Sigmoid colon (tissue), 7 donors: ENCODE measurements around the gene METTL25. TPM values are rescaled to one million over a fixed set of nuclear protein-coding genes. Genes with fewer than 3 reads are reported as not detected.
A peak's percentile ranks its signal among the peaks of the same experiment; 100 is the strongest.
"Not testable (repeated sequence)": the region's sequence is repeated elsewhere in the genome, so short reads cannot be mapped to it uniquely, and the experiment has no call there.

ENCODE experiments used
- DNase-seq: peaks from one replicate; pipeline ENCODE4 v3.0.0-alpha.2; 2019
- H3K27ac ChIP-seq, 4 donors: fragments of 200-600 bp; sonication (generic); one replicate each; pipeline ENCODE4 v1.5.1; 2016 to 2019; ENCODE audit warnings: mild to moderate bottlenecking in 1 of 4
- H3K27me3 ChIP-seq, 3 donors: fragments of 200-600 bp; sonication (generic); one replicate each; pipeline ENCODE4 v1.5.1; 2019; ENCODE audit warnings: mild to moderate bottlenecking in 1 of 3
- H3K36me3 ChIP-seq, 4 donors: fragments of 200-600 bp; sonication (generic); one replicate each; pipeline ENCODE4 v1.5.1; 2016 to 2019
- H3K4me1 ChIP-seq, 4 donors: fragments of 200-600 bp; sonication (generic); one replicate each; pipeline ENCODE4 v1.5.1; 2017 to 2019
- H3K4me3 ChIP-seq, 4 donors: fragments of 200-600 bp; sonication (generic); one replicate each; pipeline ENCODE4 v1.5.1; 2017 to 2019; ENCODE audit warnings: mild to moderate bottlenecking in 2 of 4, moderate library complexity in 1 of 4
- H3K9me3 ChIP-seq, 4 donors: fragments of 200-600 bp in 3 of 4; sonication (generic) in 3 of 4; one replicate each; pipeline versions ENCODE4 v1.5.1 to v1.6.1; 2013 to 2019
- EP300 ChIP-seq, 4 donors: sonication (generic); formaldehyde crosslinking; IDR thresholded peaks; one replicate each; pipeline ENCODE4 v1.6.1; 2017; ENCODE audit warnings: antibody characterized with exemption in 4 of 4
- POLR2A ChIP-seq, 2 donors: fragments of 450-650 bp; IDR thresholded peaks; one replicate each; pipeline ENCODE4 v1.6.1; 2016; ENCODE audit warnings: antibody characterized with exemption in 2 of 2, mild to moderate bottlenecking in 2 of 2, moderate library complexity in 2 of 2
- POLR2AphosphoS5 ChIP-seq, 4 donors: sonication (generic); formaldehyde crosslinking; IDR thresholded peaks; one replicate each; pipeline ENCODE4 v1.6.1; 2017; ENCODE audit warnings: antibody characterized with exemption in 4 of 4
- WGBS, 2 donors: extraction: QIAGEN DNeasy Blood & Tissue Kit; methylation state at CpG; one replicate each; pipeline ENCODE4 v1.1.7; 2013; 5-methylcytosine and 5-hydroxymethylcytosine counted together
- intact Hi-C: fragments of 100-400 bp; cut with DNase I; formaldehyde crosslinking; loops from one replicate; pipeline ENCODE4 v1.15.1; 2023
- polyA plus RNA-seq, 3 donors: library from polyadenylated mRNA; stranded (reverse); fragments of 200-250 nt; gene quantifications; one replicate each; pipeline ENCODE4 v1.2.3, GENCODE V29; 2013
- total RNA-seq, 4 donors: library from RNA; depleted of rRNA; stranded (reverse); fragments of >200 nt; gene quantifications; one replicate each; pipeline ENCODE4 v1.1.0, GENCODE V29; 2016
- TF ChIP-seq, protein P1 (sequence below), 4 experiments: fragments of 450-650 bp in 3 of 4; fragments of 200-600 bp in 1 of 4; IDR thresholded peaks; one replicate each; pipeline ENCODE4 v1.5.1; 2016 to 2019; ENCODE audit warnings: antibody characterized with exemption in 4 of 4, mild to moderate bottlenecking in 3 of 4, moderate library complexity in 2 of 4
- donor health status: healthy with polysubstance abuse.
- donor health status: Bipolar disorder and iron deficiency.
- donor health status: healthy.

Gene METTL25
- total and polyA plus RNA-seq, 7 donors: 3.9 to 59.9 (median 22.7) TPM

DNA sequence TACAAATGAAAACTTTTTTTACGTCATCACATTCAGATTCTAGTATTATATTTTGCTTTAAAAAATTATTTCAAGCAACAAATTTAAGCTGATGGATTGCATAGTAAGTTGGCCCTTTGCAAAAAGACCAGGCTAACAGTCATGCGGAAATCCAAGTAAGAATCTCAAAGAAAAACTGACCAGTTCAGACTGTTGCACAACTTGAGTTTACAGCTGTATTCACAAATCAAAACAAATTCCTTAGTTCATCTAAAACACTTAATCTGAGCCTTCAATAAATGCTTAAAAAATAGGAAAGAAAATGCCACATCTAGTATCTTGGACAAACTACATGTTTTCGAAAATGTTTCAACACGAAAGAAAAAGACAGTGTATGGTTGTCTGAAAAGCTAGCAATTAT lies 989 bp upstream of the METTL25 start:
- no peaks in the 10 kb centered on the region for H3K9me3 ChIP-seq
- no peaks in the 10 kb centered on the region for H3K27me3 ChIP-seq
- no peak for TF ChIP-seq EP300 (IDR thresholded peaks at IDR 0.05)
- no peak for TF ChIP-seq POLR2AphosphoS5 (IDR thresholded peaks at IDR 0.05)
- TF ChIP-seq, protein P1, sequence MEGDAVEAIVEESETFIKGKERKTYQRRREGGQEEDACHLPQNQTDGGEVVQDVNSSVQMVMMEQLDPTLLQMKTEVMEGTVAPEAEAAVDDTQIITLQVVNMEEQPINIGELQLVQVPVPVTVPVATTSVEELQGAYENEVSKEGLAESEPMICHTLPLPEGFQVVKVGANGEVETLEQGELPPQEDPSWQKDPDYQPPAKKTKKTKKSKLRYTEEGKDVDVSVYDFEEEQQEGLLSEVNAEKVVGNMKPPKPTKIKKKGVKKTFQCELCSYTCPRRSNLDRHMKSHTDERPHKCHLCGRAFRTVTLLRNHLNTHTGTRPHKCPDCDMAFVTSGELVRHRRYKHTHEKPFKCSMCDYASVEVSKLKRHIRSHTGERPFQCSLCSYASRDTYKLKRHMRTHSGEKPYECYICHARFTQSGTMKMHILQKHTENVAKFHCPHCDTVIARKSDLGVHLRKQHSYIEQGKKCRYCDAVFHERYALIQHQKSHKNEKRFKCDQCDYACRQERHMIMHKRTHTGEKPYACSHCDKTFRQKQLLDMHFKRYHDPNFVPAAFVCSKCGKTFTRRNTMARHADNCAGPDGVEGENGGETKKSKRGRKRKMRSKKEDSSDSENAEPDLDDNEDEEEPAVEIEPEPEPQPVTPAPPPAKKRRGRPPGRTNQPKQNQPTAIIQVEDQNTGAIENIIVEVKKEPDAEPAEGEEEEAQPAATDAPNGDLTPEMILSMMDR (IDR thresholded peaks at IDR 0.05): no peak
- TF ChIP-seq POLR2A (IDR thresholded peaks at IDR 0.05): no peak
- intact Hi-C loops: loop anchor here (10.0 kb wide), 1 partner anchor 1943 kb away; no protein-coding TSS in a partner anchor
- H3K27ac ChIP-seq: peak overlapping the region; percentile 85 to 93 (median 88)
- no peak for DNase-seq
- H3K4me1 ChIP-seq: peaks cover 0 to 51% (median 35%) of the 10 kb centered on the region in 4 donors
- 40 to 46% methylated on average over 4 of the region's 4 CpGs for WGBS, 2 donors
- peak overlapping the region; percentile 63 to 88 (median 70) for H3K4me3 ChIP-seq
- peaks cover 0 to 45% (median 11%) of the 10 kb centered on the region in 4 donors for H3K36me3 ChIP-seq

DNA sequence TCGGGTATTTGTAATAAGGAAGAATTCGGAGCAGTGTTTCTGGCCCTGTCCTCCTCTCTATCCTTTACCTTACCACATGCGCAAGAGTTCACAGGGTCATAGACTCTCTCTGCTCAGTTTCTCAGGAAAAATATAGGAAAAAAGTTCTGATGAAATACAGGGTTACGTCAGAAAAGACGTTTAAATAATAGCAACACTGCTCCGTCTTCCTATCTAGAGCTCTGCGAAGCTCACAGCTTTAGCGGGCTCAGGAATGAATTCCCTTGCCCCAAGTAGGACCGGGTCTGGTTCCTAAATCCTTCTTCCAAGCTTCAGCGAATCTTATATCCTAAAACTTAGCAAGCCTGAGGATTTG lies 507 bp upstream of the METTL25 start:
- no peaks in the 10 kb centered on the region for H3K27me3 ChIP-seq
- H3K36me3 ChIP-seq: peaks cover 0 to 41% (median 9%) of the 10 kb centered on the region in 4 donors
- intact Hi-C loops: loop anchor here (10.0 kb wide), 1 partner anchor 1943 kb away; no protein-coding TSS in a partner anchor
- WGBS, 2 donors: 0 to 1% methylated on average over 10 of the region's 10 CpGs
- no peak for DNase-seq
- peak overlapping the region; percentile 85 to 93 (median 88) for H3K27ac ChIP-seq
- peaks cover 0 to 51% (median 35%) of the 10 kb centered on the region in 4 donors for H3K4me1 ChIP-seq
- no peaks in the 10 kb centered on the region for H3K9me3 ChIP-seq
- peak overlapping the region; percentile 63 to 88 (median 70) for H3K4me3 ChIP-seq
- no peak for TF ChIP-seq POLR2AphosphoS5 (IDR thresholded peaks at IDR 0.05)
- no peak for TF ChIP-seq EP300 (IDR thresholded peaks at IDR 0.05)
- TF ChIP-seq, protein P1 (IDR thresholded peaks at IDR 0.05): no peak
- TF ChIP-seq POLR2A (IDR thresholded peaks at IDR 0.05): no peak

DNA sequence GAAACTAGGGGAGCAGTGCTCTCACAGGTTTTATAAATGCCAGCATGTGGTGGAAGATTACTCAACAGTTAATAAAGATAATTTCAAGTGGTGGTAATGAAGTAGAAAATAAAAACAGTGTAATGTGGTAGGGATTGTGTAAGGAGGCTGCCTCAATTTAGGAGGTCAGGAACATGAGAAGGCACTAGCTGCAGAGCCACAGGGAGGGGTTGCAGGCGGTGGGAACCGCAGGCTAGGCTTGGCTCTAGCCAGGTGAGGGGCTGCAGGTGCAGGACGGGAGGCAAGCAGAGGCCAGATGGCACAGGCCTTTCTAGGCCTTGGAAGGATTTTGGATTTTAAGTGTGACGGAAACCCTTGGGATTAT lies 768 bp downstream of the METTL25 start:
- WGBS, 2 donors: 2 to 12% methylated on average over 4 of the region's 4 CpGs
- intact Hi-C loops: loop anchor here (10.0 kb wide), 1 partner anchor 1944 kb away; no protein-coding TSS in a partner anchor
- TF ChIP-seq EP300 (IDR thresholded peaks at IDR 0.05) (no peak), POLR2AphosphoS5 (IDR thresholded peaks at IDR 0.05) (no peak), POLR2A (IDR thresholded peaks at IDR 0.05) (no peak)
- TF ChIP-seq, protein P1 (IDR thresholded peaks at IDR 0.05): no peak

DNA sequence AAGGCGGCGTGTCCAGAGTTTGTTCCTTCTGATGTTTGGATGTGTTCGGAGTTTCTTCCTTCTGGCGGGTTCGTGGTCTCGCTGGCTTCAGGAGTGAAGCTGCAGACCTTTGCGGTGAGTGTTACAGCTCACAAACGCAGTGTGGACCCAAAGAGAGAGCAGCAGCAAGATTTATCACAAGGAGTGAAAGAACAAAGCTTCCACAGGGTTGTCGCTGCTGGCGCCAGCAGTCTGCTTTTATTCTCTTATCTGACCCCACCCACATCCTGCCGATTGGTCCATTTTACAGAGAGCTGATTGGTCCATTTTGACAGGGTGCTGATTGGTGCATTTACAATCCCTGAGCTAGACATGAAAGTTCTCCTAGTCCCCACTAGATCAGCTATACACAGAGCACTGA lies 2.5 kb downstream of the METTL25 start:
- DNase-seq, intact Hi-C loops, H3K27ac ChIP-seq, H3K27me3 ChIP-seq, H3K9me3 ChIP-seq, H3K4me3 ChIP-seq: not testable (repeated sequence)
- Histone ChIP-seq H3K36me3 (peaks cover 0 to 10% (median 0%) of the 10 kb centered on the region in 4 donors), H3K4me1 (peaks cover 0 to 47% (median 31%) of the 10 kb centered on the region in 4 donors)
- 99% methylated on average over 11 of the region's 11 CpGs for WGBS, 2 donors

More for the DNA sequence above, 768 bp downstream of the METTL25 start:
- Histone ChIP-seq H3K36me3 (peaks cover 0 to 28% (median 3%) of the 10 kb centered on the region in 4 donors), H3K4me1 (peaks cover 0 to 51% (median 35%) of the 10 kb centered on the region in 4 donors), H3K27ac (peak overlapping the region; percentile 85 to 93 (median 88)), H3K9me3 (no peaks in the 10 kb centered on the region), H3K4me3 (peak overlapping the region; percentile 63 to 88 (median 70)), H3K27me3 (no peaks in the 10 kb centered on the region)
- DNase-seq: no peak

DNA sequence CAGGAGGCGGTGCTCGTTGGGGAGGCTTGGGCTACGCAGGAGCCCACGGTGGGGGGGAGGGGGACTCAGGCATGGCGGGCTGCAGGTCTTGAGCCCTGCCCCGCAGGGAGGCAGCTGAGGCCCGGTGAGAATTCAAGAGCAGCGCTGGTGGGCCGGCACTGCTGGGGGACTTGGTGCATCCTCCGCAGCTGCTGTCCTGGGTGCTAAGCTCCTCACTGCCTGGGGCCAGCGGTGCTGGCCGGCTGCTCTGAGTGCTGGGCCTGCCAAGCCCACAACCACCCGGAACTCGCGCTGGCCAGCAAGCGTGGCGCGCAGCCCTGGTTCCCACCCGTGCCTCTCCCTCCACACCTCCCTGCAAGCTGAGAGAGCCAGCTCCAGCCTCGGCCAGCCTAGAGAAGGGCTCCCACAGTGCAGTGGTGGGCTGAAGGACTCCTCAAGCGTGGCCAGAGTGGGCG lies 3.2 kb downstream of the METTL25 start:
- TF ChIP-seq POLR2A (IDR thresholded peaks at IDR 0.05): no peak
- TF ChIP-seq, protein P1 (IDR thresholded peaks at IDR 0.05): no peak
- TF ChIP-seq EP300 (IDR thresholded peaks at IDR 0.05): no peak
- no peak for TF ChIP-seq POLR2AphosphoS5 (IDR thresholded peaks at IDR 0.05)
- DNase-seq: no peak
- 88 to 92% methylated on average over 22 of the region's 22 CpGs for WGBS, 2 donors

More for the DNA sequence above, 3.2 kb downstream of the METTL25 start:
- Histone ChIP-seq H3K36me3 (peaks cover 0 to 4% (median 0%) of the 10 kb centered on the region in 4 donors), H3K4me1 (peaks cover 0 to 40% (median 24%) of the 10 kb centered on the region in 4 donors), H3K9me3 (no peaks in the 10 kb centered on the region), H3K27ac (no peak overlapping the region), H3K27me3 (no peaks in the 10 kb centered on the region), H3K4me3 (no peak overlapping the region)
- intact Hi-C loops: no loop called here
